GM23248 (cell line): Measurements from ENCODE around the gene ERN1. TPM values are rescaled to one million over a fixed set of nuclear protein-coding genes. Genes with fewer than 3 reads are reported as not detected.
"Not testable (repeated sequence)": the region's sequence is repeated elsewhere in the genome, so short reads cannot be mapped to it uniquely, and the experiment has no call there.

Experiments
- DNase-seq: peaks from one replicate; pipeline ENCODE4 v3.0.0-alpha.2; 2015
- H2AFZ ChIP-seq: fragments of 200-600 bp; sonication (generic); 2 replicates; pipeline ENCODE4 v1.6.1; 2016; ENCODE audit warnings: antibody characterized with exemption
- H3F3A ChIP-seq: fragments of 200-600 bp; sonication (generic); 2 replicates; pipeline ENCODE4 v1.6.1; 2016; ENCODE audit warnings: mild to moderate bottlenecking, antibody characterized with exemption, mixed run types; ENCODE audit not compliant: insufficient read depth
- H3K27ac ChIP-seq: fragments of 200-600 bp; sonication (generic); 2 replicates; pipeline ENCODE4 v1.5.1; 2016; ENCODE audit warnings: mild to moderate bottlenecking
- H3K27me3 ChIP-seq: fragments of 200-600 bp; sonication (generic); replicated peaks from 2 replicates; pipeline ENCODE4 v1.6.1; 2016; ENCODE audit warnings: mild to moderate bottlenecking; ENCODE audit not compliant: insufficient read depth
- H3K36me3 ChIP-seq: fragments of 200-600 bp; sonication (generic); 2 replicates; pipeline ENCODE4 v1.6.1; 2016; ENCODE audit warnings: low read depth, mild to moderate bottlenecking
- H3K4me1 ChIP-seq: fragments of 200-600 bp; sonication (generic); 2 replicates; pipeline ENCODE4 v1.6.1; 2016; ENCODE audit warnings: mild to moderate bottlenecking; ENCODE audit not compliant: insufficient read depth
- H3K4me2 ChIP-seq: fragments of 200-600 bp; sonication (generic); one replicate; pipeline ENCODE4 v1.6.1; 2016; ENCODE audit warnings: mild to moderate bottlenecking; ENCODE audit not compliant: unreplicated experiment
- H3K4me3 ChIP-seq: fragments of 200-600 bp; sonication (generic); 2 replicates; pipeline ENCODE4 v1.5.1; 2016; ENCODE audit warnings: mild to moderate bottlenecking
- H3K79me2 ChIP-seq: fragments of 200-600 bp; sonication (generic); 2 replicates; pipeline ENCODE4 v1.6.1; 2016; ENCODE audit warnings: mild to moderate bottlenecking; ENCODE audit not compliant: insufficient read depth
- H3K9ac ChIP-seq: fragments of 200-600 bp; sonication (generic); 2 replicates; pipeline ENCODE4 v1.6.1; 2016; ENCODE audit warnings: mild to moderate bottlenecking
- H3K9me2 ChIP-seq: fragments of 200-600 bp; sonication (generic); 2 replicates; pipeline ENCODE4 v1.6.1; 2016; ENCODE audit warnings: mixed run types, mild to moderate bottlenecking, moderate library complexity; ENCODE audit not compliant: insufficient read depth
- H3K9me3 ChIP-seq: fragments of 200-600 bp; sonication (generic); one replicate; pipeline ENCODE4 v1.6.1; 2017; ENCODE audit warnings: low read depth
- H4K20me1 ChIP-seq: fragments of 200-600 bp; sonication (generic); 2 replicates; pipeline ENCODE4 v1.6.0; 2016; ENCODE audit not compliant: insufficient read depth
- EZH2 ChIP-seq: fragments of 200-600 bp; sonication (generic); IDR thresholded peaks from 2 replicates; pipeline ENCODE4 v1.6.1; 2018; ENCODE audit warnings: antibody characterized with exemption, mild to moderate bottlenecking; ENCODE audit not compliant: insufficient read depth, poor library complexity, severe bottlenecking
- EZH2phosphoT487 ChIP-seq: fragments of 200-600 bp; sonication (generic); IDR thresholded peaks from 2 replicates; pipeline ENCODE4 v1.6.1; 2018; ENCODE audit warnings: antibody characterized with exemption, moderate library complexity, mild to moderate bottlenecking, low read depth; ENCODE audit not compliant: insufficient read depth
- WGBS, 2 experiments: methylation state at CpG; one replicate each; pipeline ENCODE4 v1.1.6; 2015 to 2017; ENCODE audit warnings: low lambda C conversion rate in 2 of 2, low coverage in 1 of 2; ENCODE audit errors: missing lambda C conversion rate in 2 of 2; 5-methylcytosine and 5-hydroxymethylcytosine counted together
- in situ Hi-C: fragments of 300-500 bp; cut with MboI; formaldehyde crosslinking; loops from 2 replicates; pipeline ENCODE4 v1.15.0; 2020
- polyA plus RNA-seq: library from polyadenylated mRNA; unstranded; fragments of >200 nt; fragmentation: Nextera tagmentation; extraction: Ambion mirVana; gene quantifications from 2 replicates; pipeline ENCODE4 v1.2.1, GENCODE V29; 2016
- total RNA-seq: library from RNA; depleted of rRNA; stranded (reverse); fragments of >200 nt; shearing (Covaris generic); gene quantifications from 2 replicates; pipeline ENCODE4 v1.2.3, GENCODE V29; 2014

The ERN1 gene
- total and polyA plus RNA-seq, 2 experiments from 2014 or later = 5.8 to 9.9 TPM

DNA sequence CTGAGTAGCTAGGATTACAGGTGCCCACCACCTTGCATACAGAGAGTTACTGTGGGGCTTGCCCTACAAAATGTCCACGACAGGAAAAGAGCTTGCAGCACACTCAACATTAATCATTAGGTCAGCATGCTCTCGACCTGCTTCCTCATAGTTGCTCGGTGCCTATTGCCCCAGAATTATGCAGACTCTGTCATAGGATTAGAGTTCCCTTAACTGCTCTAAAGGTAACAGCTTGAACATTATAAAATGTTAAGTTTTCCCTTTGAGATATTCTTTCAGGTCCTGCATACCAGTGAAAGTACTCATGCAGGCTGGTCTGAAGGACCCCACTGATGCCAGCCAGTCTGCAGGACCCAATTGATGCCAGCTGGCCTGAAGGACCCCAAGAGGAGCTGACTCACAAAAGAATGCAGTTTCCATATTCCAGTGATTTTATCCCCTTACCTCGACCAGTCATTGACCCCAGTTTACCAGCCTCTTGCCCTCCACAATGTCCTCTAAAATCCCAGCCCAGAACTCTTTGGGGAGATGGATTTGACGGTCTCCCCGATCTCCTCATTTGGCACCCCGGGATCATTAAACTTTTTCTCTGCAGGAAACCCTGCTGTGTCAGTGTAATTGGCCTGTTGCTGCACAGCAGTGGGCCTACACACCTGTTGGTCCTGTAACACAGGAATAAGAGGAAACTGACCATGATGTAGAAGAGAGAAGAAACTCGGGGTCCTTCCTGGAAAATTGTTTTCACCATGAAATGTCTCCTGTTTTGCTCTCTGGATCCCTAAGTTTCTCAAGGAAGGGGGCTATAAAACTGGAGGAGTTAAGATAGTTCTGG lies 120.2 kb downstream of the ERN1 start:
- Histone ChIP-seq H3F3A (peaks cover 5% of the 10 kb centered on the region; the same call in 1 of the 2 replicates), H2AFZ (no peak overlapping the region), H4K20me1 (no peaks in the 10 kb centered on the region), H3K4me1 (peaks cover 11% of the 10 kb centered on the region), H3K27me3 (no peaks in the 10 kb centered on the region), H3K9ac (no peak overlapping the region), H3K36me3 (no peaks in the 10 kb centered on the region), H3K27ac (no peak overlapping the region), H3K9me2 (no peaks in the 10 kb centered on the region), H3K4me2 (no peak overlapping the region), H3K9me3 (no peaks in the 10 kb centered on the region), H3K4me3 (no peak overlapping the region), H3K79me2 (no peaks in the 10 kb centered on the region)
- no peak for TF ChIP-seq EZH2phosphoT487
- no peak for TF ChIP-seq EZH2
- 51 to 53% methylated on average over 8 of the region's 8 CpGs for WGBS, 2 experiments
- in situ Hi-C loops = no loop called here
- peak; percentile 64 for DNase-seq

DNA sequence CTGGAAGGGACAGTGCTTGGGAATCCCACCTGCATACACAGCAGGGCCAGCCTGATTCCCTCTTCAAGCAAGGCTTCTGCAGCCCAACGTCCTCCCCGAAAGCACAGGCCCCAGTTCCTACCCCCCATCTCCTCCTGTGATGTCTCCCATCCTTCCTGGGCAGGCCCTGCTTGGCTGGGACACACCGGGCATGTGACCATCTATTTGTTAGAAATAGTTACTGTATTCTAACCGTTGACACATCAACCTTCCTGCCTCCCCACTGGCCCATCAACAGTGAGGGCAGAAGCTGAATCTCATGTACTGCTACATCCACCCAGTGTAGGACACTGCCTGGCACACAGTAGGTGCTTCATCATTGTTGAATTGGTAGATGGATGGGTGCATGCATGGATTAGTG lies 121.1 kb downstream of the ERN1 start:
- Histone ChIP-seq H3K4me2 (no peak overlapping the region), H3K4me3 (no peak overlapping the region), H3K9me3 (no peaks in the 10 kb centered on the region), H3K27ac (no peak overlapping the region), H3K79me2 (no peaks in the 10 kb centered on the region), H3K9ac (no peak overlapping the region), H3K9me2 (no peaks in the 10 kb centered on the region), H3K36me3 (no peaks in the 10 kb centered on the region), H4K20me1 (no peaks in the 10 kb centered on the region), H3K4me1 (peaks cover 11% of the 10 kb centered on the region), H2AFZ (no peak overlapping the region), H3F3A (peaks cover 5% of the 10 kb centered on the region; the same call in 1 of the 2 replicates), H3K27me3 (no peaks in the 10 kb centered on the region)
- no peak for TF ChIP-seq EZH2
- no peak for TF ChIP-seq EZH2phosphoT487
- DNase-seq = no peak
- in situ Hi-C loops = no loop called here
- 80 to 81% methylated on average over 4 of the region's 4 CpGs for WGBS, 2 experiments

DNA sequence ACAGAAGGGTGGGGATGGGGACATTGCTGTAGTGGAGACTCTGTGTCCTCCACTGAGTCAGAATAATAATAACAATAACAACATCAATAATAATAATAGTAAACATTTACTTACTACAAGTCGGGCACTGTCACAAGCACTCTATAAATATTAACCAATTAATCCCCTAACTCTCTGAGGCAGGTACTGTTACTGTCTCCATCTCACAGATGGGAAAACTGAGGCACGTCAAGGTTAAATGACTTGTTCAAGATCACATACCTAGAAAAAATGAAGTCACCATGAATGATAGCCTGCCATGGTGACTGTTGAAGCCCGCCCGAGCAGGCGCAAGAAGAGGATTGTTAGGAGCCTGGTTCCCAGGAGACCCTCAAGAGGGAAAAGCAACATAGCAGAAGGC lies 121.6 kb downstream of the ERN1 start:
- Histone ChIP-seq H3K9ac (no peak overlapping the region), H3K4me2 (no peak overlapping the region), H3K4me1 (peaks cover 11% of the 10 kb centered on the region), H2AFZ (no peak overlapping the region), H3K9me3 (no peaks in the 10 kb centered on the region), H3F3A (peaks cover 5% of the 10 kb centered on the region; the same call in 1 of the 2 replicates), H3K9me2 (no peaks in the 10 kb centered on the region), H3K27me3 (no peaks in the 10 kb centered on the region), H3K4me3 (no peak overlapping the region), H4K20me1 (no peaks in the 10 kb centered on the region), H3K36me3 (no peaks in the 10 kb centered on the region), H3K27ac (no peak overlapping the region), H3K79me2 (no peaks in the 10 kb centered on the region)
- in situ Hi-C loops = no loop called here
- TF ChIP-seq EZH2phosphoT487 (no peak), EZH2 (no peak)
- WGBS, 2 experiments = 77 to 80% methylated on average over 5 of the region's 5 CpGs
- DNase-seq = no peak

DNA sequence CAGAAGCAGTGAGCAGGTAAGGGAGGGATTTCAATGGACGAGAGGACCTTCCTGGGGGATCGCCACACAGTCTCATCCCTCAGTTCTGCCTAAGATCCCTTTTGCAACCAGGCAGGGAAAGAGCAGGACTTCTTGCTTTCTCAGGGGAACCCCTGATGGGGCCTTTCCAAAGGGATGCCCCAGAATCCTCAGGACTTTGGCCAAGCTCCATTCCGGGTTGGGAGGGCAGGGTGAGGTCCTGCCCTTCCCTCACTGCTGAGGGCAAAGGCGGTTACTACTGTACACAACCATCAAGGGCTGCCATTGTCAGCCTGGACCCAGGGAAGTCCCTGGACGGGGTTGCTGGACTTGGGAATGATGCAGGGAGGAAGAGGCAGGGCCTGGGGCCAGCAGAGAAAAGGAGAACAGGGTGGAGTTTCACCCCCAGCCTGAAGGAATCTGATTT lies 122.1 kb downstream of the ERN1 start:
- Histone ChIP-seq H3F3A (peaks cover 5% of the 10 kb centered on the region; the same call in 1 of the 2 replicates), H4K20me1 (no peaks in the 10 kb centered on the region), H3K79me2 (no peaks in the 10 kb centered on the region), H3K36me3 (no peaks in the 10 kb centered on the region), H3K4me1 (peaks cover 11% of the 10 kb centered on the region), H3K27me3 (no peaks in the 10 kb centered on the region), H3K9me2 (no peaks in the 10 kb centered on the region), H3K9ac (no peak overlapping the region), H3K4me2 (no peak overlapping the region), H3K9me3 (no peaks in the 10 kb centered on the region), H2AFZ (no peak overlapping the region), H3K27ac (no peak overlapping the region), H3K4me3 (no peak overlapping the region)
- 82% methylated on average over 4 to 5 of the region's 5 CpGs for WGBS, 2 experiments
- in situ Hi-C loops = no loop called here
- DNase-seq = no peak
- TF ChIP-seq EZH2phosphoT487 (no peak), EZH2 (no peak)

DNA sequence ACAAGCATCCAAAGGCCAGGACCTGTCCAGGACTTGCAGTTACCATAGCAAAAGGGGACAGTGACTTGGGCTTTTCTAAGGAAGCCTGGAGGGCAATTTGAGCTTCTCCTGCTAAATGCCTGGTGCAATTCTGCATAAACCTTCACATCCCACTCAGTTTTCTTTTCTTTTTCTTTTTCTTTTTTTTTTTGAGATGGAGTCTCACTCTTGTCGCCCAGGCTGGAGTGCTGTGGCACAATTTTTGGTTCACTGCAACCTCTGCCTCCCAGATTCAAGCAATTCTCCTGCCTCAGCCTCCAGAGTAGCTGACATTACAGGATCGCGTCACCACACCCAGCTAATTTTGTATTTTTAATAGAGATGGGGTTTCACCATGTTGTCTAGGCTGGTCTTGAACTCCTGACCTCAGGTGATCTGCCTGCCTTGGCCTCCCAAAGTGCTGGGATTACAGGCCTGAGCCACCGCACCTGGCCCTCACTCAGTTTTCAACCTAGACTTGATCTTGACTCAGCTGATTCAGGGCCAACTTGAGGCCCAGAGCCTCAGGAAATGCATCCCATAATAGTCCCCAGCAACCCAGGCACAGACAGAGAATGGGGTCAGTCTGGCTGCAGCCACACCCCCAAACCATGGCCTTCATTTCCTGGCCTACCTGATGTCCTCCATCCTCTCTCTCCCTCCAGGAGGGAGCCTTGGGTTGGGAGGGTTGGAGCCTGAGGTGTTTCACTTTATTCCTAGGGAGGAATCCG lies 122.7 kb downstream of the ERN1 start:
- H3K9me3 ChIP-seq, H3K9me2 ChIP-seq, H3K4me3 ChIP-seq, H2AFZ ChIP-seq, DNase-seq, H3F3A ChIP-seq, in situ Hi-C loops, H3K27me3 ChIP-seq, H3K36me3 ChIP-seq, H3K79me2 ChIP-seq, H3K27ac ChIP-seq, H3K9ac ChIP-seq, H3K4me2 ChIP-seq, H4K20me1 ChIP-seq: not testable (repeated sequence)
- 85 to 91% methylated on average over 5 of the region's 5 CpGs for WGBS, 2 experiments
- peaks cover 11% of the 10 kb centered on the region for H3K4me1 ChIP-seq
